Bronchial epithelial cell (primary cell): ENCODE results near the gene OAS3. TPM values are rescaled to one million over a fixed set of nuclear protein-coding genes. Genes with fewer than 3 reads are reported as not detected.
"Not testable (repeated sequence)": the region's sequence is repeated elsewhere in the genome, so short reads cannot be mapped to it uniquely, and the experiment has no call there.

Experiments used
- DNase-seq: peaks from one replicate; pipeline ENCODE4 v3.0.0-alpha.2; 2010; ENCODE audit warnings: low read depth
- FAIRE-seq: peaks from 2 replicates; lab custom pipeline; 2011; peaks lifted over from hg19 to GRCh38; lab: Jason Lieb, UNC
- H3K27me3 ChIP-seq: 2 replicates; pipeline ENCODE4 v1.5.1; 2011; ENCODE audit warnings: low read length; ENCODE audit not compliant: control insufficient read depth, insufficient read depth
- H3K36me3 ChIP-seq: 2 replicates; pipeline ENCODE4 v1.5.1; 2011; ENCODE audit warnings: low read length; ENCODE audit not compliant: control insufficient read depth, insufficient read depth
- H3K4me3 ChIP-seq: 2 replicates; pipeline ENCODE4 v1.5.1; 2011; ENCODE audit warnings: mild to moderate bottlenecking, low read depth, low read length, control low read depth
- total RNA-seq: library from RNA; depleted of rRNA; stranded (reverse); fragments of >200 nt; gene quantifications from 2 replicates; pipeline ENCODE4 v1.2.1, GENCODE V29; 2014
- TF ChIP-seq, protein P1 (sequence below): IDR thresholded peaks from 2 replicates; pipeline ENCODE4 v1.5.1; 2011; ENCODE audit warnings: mild to moderate bottlenecking, moderate library complexity, low read length, control low read depth, inconsistent platforms; ENCODE audit not compliant: insufficient read depth, severe bottlenecking

The OAS3 gene
- total RNA-seq, 1 donor from 2014 or later: 1.3 TPM

DNA sequence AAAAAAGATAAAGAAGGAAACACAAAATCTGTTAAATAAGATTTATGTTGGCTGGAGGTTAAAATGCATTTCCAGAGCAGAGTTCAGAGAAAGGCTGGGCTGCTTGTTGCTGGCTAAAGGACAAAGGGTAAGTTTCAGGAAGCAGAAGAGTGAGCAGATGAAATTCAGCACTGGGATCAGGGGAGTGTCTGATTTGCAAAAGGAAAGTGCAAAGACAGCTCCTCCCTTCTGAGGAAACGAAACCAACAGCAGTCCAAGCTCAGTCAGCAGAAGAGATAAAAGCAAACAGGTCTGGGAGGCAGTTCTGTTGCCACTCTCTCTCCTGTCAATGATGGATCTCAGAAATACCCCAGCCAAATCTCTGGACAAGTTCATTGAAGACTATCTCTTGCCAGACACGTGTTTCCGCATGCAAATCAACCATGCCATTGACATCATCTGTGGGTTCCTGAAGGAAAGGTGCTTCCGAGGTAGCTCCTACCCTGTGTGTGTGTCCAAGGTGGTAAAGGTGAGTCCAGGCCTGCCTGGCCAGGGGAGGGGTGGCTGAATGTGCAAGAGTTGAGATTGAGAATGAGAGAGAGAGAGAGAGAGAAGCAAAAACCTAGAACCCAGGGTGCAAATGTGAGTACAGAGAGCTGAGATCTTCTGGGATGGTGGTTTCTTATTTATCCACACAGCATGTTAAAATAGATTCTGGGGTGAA is 31.4 kb upstream of the OAS3 start, which contains the start of gene OAS1:
Gene OAS1, plus strand, starts transcription at position 251 of the 703 bp plus-strand sequence. Its CDS starts 78 bp downstream, at position 329.
- TF ChIP-seq, protein P1, sequence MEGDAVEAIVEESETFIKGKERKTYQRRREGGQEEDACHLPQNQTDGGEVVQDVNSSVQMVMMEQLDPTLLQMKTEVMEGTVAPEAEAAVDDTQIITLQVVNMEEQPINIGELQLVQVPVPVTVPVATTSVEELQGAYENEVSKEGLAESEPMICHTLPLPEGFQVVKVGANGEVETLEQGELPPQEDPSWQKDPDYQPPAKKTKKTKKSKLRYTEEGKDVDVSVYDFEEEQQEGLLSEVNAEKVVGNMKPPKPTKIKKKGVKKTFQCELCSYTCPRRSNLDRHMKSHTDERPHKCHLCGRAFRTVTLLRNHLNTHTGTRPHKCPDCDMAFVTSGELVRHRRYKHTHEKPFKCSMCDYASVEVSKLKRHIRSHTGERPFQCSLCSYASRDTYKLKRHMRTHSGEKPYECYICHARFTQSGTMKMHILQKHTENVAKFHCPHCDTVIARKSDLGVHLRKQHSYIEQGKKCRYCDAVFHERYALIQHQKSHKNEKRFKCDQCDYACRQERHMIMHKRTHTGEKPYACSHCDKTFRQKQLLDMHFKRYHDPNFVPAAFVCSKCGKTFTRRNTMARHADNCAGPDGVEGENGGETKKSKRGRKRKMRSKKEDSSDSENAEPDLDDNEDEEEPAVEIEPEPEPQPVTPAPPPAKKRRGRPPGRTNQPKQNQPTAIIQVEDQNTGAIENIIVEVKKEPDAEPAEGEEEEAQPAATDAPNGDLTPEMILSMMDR: no peak
- DNase-seq (peak; percentile 52), FAIRE-seq (peak; percentile 52)
- Histone ChIP-seq H3K27me3 (no peaks in the 10 kb centered on the region), H3K4me3 (peak within 1 kb of the TSS; percentile 12), H3K36me3 (no peaks in the 10 kb centered on the region)

DNA sequence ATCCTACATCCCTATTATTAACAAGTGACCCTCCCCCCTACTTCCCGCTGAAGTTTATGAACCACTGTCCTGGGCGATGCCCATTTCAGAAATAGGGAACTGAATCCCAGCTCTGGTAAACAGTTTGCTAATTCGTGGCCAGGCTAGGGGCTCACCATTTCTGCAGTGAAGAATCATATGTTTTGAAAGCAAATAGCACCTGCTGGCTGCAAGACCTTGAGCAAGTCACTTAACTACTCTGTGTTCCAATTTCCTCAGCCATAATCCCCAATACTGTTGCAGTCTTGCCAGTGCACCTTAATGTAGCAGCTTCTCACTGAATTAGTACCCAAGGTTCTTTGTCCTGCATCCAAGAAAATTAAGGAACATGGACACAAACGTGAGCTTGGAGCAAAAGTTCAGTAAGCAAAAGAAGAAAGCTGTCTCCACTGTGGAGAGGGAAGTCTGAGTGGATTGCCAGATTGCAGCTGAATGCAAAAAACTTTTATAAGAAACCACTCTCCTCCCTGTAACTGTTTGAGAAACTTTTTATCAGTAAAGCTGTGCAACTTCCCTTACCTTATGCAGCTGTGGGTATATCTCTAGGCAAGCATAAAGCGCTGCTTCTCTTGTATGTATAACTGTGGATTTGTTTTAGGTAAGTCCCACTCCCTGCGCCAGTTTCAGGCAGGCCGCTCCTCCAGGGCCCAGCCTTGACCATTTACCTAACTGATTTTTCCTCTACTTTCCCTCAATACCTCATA is 30.7 kb upstream of the OAS3 start:
- H3K27me3 ChIP-seq: no peaks in the 10 kb centered on the region
- no peaks in the 10 kb centered on the region for H3K36me3 ChIP-seq
- TF ChIP-seq, protein P1: no peak
- FAIRE-seq (no peak), DNase-seq (no peak)
- H3K4me3 ChIP-seq: no peak overlapping the region

DNA sequence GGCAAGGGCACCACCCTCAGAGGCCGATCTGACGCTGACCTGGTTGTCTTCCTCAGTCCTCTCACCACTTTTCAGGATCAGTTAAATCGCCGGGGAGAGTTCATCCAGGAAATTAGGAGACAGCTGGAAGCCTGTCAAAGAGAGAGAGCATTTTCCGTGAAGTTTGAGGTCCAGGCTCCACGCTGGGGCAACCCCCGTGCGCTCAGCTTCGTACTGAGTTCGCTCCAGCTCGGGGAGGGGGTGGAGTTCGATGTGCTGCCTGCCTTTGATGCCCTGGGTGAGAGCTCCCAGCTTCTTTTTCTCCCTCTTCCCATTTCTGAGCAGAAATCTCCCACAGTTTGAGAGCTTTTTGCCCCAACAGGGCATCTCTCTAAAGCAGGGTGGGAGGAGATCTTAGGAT is 29.7 kb upstream of the OAS3 start:
- DNase-seq (no peak), FAIRE-seq (no peak)
- no peak overlapping the region for H3K4me3 ChIP-seq
- no peaks in the 10 kb centered on the region for H3K36me3 ChIP-seq
- no peaks in the 10 kb centered on the region for H3K27me3 ChIP-seq
- TF ChIP-seq, protein P1: no peak

DNA sequence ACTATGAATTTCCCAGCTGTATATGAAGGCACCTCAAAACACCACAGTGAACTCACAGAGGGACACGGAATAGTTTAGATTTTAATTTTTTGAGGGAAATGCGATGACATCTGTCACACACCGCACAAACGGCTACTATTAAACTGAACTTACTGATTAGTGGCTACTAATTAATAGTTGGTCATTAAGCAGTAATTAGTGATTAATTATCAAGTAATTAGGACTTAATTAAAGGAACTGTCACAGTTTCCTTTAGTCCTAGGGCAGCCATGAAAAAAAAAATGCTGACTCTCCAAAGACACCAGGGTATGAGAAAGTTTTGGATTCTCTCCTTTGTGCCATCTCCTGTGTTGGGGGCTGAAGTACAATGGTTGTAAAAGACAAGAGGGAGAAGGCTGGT is 28.6 kb upstream of the OAS3 start:
- Histone ChIP-seq H3K4me3 (no peak overlapping the region), H3K36me3 (no peaks in the 10 kb centered on the region), H3K27me3 (no peaks in the 10 kb centered on the region)
- TF ChIP-seq, protein P1: no peak
- no peak for FAIRE-seq
- no peak for DNase-seq

DNA sequence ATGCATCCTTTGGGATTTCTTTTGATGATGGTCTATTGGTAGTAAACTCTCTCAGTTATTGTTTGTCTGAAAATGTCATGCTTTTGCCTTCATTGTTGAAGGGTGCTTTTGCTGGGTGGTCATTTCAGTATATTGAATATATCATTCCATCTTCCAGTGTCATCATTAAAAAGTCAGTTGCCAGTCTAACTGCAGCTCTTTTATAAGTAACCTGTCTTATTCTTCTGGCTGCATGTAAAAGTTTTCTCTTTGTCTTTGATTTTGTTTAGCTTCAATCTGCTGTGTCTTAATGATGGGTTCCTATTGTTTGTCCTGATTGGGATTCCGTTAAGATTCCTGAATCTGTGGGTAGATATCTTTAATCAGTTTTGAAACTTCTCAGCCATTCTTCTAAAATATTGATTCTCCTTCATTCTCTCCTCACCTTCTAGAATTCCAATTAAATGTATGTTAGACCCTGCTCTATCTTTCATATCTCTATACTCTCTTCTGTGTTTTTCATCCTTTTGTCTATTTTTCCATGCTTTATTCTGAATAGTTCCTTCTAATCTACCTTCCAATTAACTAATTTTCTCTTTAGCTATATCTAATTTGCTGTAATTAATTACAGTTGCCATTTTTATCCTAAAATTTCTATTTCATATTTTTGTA is 25.1 kb upstream of the OAS3 start:
- no peaks in the 10 kb centered on the region for H3K27me3 ChIP-seq
- H3K4me3 ChIP-seq: no peak overlapping the region
- no peak for FAIRE-seq
- DNase-seq: no peak
- H3K36me3 ChIP-seq: no peaks in the 10 kb centered on the region
- TF ChIP-seq, protein P1: no peak

DNA sequence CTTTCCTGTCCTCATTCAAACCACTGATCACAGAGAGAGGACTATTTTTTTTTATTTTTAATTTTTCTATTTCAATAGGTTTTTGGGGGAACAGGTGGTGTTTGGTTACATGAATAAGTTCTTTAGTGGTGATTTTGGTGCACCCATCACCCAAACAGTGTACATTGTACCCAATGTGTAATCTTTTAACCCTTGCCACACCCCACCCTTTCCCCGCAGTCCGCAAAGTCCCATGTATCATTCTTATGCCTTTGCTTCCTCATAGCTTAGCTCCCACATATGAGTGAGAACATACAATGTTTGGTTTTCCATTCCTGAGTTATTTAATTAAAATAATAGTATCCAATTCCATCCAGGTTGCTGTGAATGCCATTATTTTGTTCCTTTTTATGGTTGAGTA is 24.4 kb upstream of the OAS3 start:
- not testable (repeated sequence) for H3K4me3 ChIP-seq, H3K27me3 ChIP-seq, H3K36me3 ChIP-seq, DNase-seq, FAIRE-seq
